Type B pancreatic cell (in vitro differentiated cells): ENCODE results near the gene PVALEF. TPM values are rescaled to one million over a fixed set of nuclear protein-coding genes. Genes with fewer than 3 reads are reported as not detected.

Source experiments
- DNase-seq: peaks from one replicate; pipeline ENCODE4 v3.0.0; 2021; ENCODE audit warnings: mixed read lengths; ENCODE audit not compliant: unreplicated experiment; ENCODE audit errors: extremely low spot score
- H3K27ac Mint-ChIP-seq: 2 replicates; pipeline ENCODE4 v1.8.0; 2021; ENCODE audit warnings: mild to moderate bottlenecking, mixed read lengths
- H3K27me3 Mint-ChIP-seq: 2 replicates; pipeline ENCODE4 v1.8.0; 2021; ENCODE audit warnings: mixed read lengths
- H3K36me3 Mint-ChIP-seq: 2 replicates; pipeline ENCODE4 v1.8.0; 2021; ENCODE audit warnings: mixed read lengths
- H3K4me1 Mint-ChIP-seq: one replicate; pipeline ENCODE4 v1.8.0; 2021; ENCODE audit warnings: mixed read lengths; ENCODE audit not compliant: unreplicated experiment
- H3K4me3 Mint-ChIP-seq: 2 replicates; pipeline ENCODE4 v1.8.0; 2021; ENCODE audit warnings: mild to moderate bottlenecking, mixed read lengths
- H3K9me3 Mint-ChIP-seq: 2 replicates; pipeline ENCODE4 v1.8.0; 2021; ENCODE audit warnings: mixed read lengths
- microRNA-seq: library from miRNA; unstranded; fragments of <30 nt; microRNA quantifications from one replicate; pipeline ENCODE4, GENCODE V29; 2020
- total RNA-seq: library from RNA; stranded (reverse); gene quantifications from 2 replicates; pipeline ENCODE4 v1.2.1, GENCODE V29; 2021; ENCODE audit warnings: low replicate concordance
- TF ChIP-seq, protein P1 (sequence below): fragments of 200-600 bp; sonication (generic); conservative IDR thresholded peaks from 2 replicates; pipeline ENCODE4 v1.5.0; 2021; ENCODE audit warnings: antibody characterized with exemption, mild to moderate bottlenecking

Gene PVALEF
- total RNA-seq, 1 donor from 2014 or later: not detected

DNA sequence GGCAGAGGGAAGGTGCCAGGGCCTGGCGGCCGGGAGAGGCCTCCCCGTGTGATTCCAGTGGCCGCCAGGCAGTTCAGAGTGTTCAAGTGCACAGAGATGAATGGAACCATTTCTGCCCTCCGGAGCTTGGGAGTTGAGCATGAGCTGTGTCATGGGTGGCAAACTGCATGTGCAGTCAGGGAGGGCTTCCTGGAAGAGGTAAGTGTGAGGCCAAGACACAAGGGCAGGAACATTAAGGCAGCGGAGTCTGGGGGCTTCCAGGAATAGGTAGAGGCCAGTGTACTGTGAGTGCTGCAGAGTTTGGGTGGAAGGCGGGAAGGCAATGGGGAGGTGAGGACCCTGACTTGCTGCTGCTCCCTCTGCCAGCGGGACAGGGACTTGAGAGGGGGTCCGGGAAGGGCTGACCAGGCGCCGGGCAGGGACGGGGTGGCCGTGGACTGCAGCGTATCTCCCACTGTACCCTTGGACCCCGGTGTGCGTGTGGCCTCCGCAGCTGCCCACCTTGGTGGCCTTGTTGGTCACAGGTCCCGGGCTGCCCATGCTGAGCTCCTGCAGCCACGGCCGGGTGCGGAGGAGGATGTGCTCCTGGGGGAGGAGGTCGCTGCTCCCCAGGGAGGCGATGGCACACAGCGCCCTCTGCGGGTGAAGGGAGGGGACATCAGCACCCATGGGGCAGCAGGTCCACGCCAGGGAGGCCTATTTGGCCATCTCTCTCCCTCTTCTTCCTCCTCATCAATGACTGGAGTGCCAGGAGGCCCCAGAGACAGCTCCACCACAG lies 64.9 kb downstream of the PVALEF start:
- H3K9me3 Mint-ChIP-seq: no peaks in the 10 kb centered on the region
- no peak for DNase-seq
- H3K27ac Mint-ChIP-seq: no peak overlapping the region
- H3K4me1 Mint-ChIP-seq: peaks cover 7% of the 10 kb centered on the region
- no peak overlapping the region for H3K4me3 Mint-ChIP-seq
- TF ChIP-seq, protein P1, sequence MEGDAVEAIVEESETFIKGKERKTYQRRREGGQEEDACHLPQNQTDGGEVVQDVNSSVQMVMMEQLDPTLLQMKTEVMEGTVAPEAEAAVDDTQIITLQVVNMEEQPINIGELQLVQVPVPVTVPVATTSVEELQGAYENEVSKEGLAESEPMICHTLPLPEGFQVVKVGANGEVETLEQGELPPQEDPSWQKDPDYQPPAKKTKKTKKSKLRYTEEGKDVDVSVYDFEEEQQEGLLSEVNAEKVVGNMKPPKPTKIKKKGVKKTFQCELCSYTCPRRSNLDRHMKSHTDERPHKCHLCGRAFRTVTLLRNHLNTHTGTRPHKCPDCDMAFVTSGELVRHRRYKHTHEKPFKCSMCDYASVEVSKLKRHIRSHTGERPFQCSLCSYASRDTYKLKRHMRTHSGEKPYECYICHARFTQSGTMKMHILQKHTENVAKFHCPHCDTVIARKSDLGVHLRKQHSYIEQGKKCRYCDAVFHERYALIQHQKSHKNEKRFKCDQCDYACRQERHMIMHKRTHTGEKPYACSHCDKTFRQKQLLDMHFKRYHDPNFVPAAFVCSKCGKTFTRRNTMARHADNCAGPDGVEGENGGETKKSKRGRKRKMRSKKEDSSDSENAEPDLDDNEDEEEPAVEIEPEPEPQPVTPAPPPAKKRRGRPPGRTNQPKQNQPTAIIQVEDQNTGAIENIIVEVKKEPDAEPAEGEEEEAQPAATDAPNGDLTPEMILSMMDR: peak; percentile 53
- H3K36me3 Mint-ChIP-seq: peaks cover 14% of the 10 kb centered on the region
- H3K27me3 Mint-ChIP-seq: no peaks in the 10 kb centered on the region

GRCh38 chr17:81231121-81231645 lies 65.9 kb downstream of the PVALEF start:
- Mint-ChIP-seq H3K27ac (no peak overlapping the region), H3K4me3 (no peak overlapping the region), H3K27me3 (no peaks in the 10 kb centered on the region), H3K4me1 (peaks cover 7% of the 10 kb centered on the region), H3K36me3 (peaks cover 14% of the 10 kb centered on the region), H3K9me3 (no peaks in the 10 kb centered on the region)
- TF ChIP-seq, protein P1: no peak
- DNase-seq: no peak

- H3K27me3 Mint-ChIP-seq: no peaks in the 10 kb centered on the region
- H3K4me1 Mint-ChIP-seq: peaks cover 7% of the 10 kb centered on the region
- peaks cover 14% of the 10 kb centered on the region for H3K36me3 Mint-ChIP-seq
- no peaks in the 10 kb centered on the region for H3K9me3 Mint-ChIP-seq
- H3K4me3 Mint-ChIP-seq: no peak overlapping the region
- no peak overlapping the region for H3K27ac Mint-ChIP-seq
- TF ChIP-seq, protein P1: no peak
- DNase-seq: no peak
Observed at GRCh38 chr17:81231766-81232581, 66.7 kb downstream of the PVALEF start.

Small RNAs within 50 kb of the gene (microRNA-seq; reads per million reads assigned to microRNA genes)
- gene MIR1250 (2.2 reads per million), gene MIR3065 (not detected), gene MIR338 (not detected), gene MIR657 (not detected)

Other genes with a start within 250 kb of the PVALEF start
- 29.1 and 33.4 TPM in 2 replicates for gene CHMP6, start 173.7 kb upstream of the PVALEF start, total RNA-seq
- 62.7 and 120 TPM in 2 replicates for gene BAIAP2, start 130.4 kb upstream of the PVALEF start, total RNA-seq
- 4.6 and 6.4 TPM in 2 replicates for gene AATK, start 714 bp downstream of the PVALEF start, total RNA-seq
- gene CEP131, start 57.5 kb downstream of the PVALEF start, total RNA-seq: 12.8 and 26.8 TPM in 2 replicates
- 45.7 and 50.1 TPM in 2 replicates for gene TEPSIN, start 73.5 kb downstream of the PVALEF start, total RNA-seq
- gene NDUFAF8, start 73.8 kb downstream of the PVALEF start, total RNA-seq: 56.9 and 82.3 TPM in 2 replicates
- gene SLC38A10, start 129.8 kb downstream of the PVALEF start, total RNA-seq: 85.0 and 118 TPM in 2 replicates
- gene BAHCC1, start 229.9 kb downstream of the PVALEF start, total RNA-seq: 23.0 and 74.3 TPM in 2 replicates